Mammary epithelial cell (primary cell): ENCODE results near the gene ACVRL1.

Experiments used
- EZH2 ChIP-seq: IDR thresholded peaks from 2 replicates; pipeline ENCODE4 v1.6.1; 2012; ENCODE audit warnings: low read length, inconsistent platforms, borderline replicate concordance
- TF ChIP-seq, protein P1 (sequence below), 2 donors: IDR thresholded peaks in 1 of 2; conservative IDR thresholded peaks in 1 of 2; 2 replicates each; pipeline ENCODE4 v1.5.1; 2011 to 2012; ENCODE audit warnings: inconsistent platforms in 2 of 2, low read length in 2 of 2, mild to moderate bottlenecking in 2 of 2, control low read depth in 1 of 2, low read depth in 1 of 2; ENCODE audit not compliant: insufficient read depth in 1 of 2; ENCODE audit errors: extremely low read depth in 1 of 2

DNA sequence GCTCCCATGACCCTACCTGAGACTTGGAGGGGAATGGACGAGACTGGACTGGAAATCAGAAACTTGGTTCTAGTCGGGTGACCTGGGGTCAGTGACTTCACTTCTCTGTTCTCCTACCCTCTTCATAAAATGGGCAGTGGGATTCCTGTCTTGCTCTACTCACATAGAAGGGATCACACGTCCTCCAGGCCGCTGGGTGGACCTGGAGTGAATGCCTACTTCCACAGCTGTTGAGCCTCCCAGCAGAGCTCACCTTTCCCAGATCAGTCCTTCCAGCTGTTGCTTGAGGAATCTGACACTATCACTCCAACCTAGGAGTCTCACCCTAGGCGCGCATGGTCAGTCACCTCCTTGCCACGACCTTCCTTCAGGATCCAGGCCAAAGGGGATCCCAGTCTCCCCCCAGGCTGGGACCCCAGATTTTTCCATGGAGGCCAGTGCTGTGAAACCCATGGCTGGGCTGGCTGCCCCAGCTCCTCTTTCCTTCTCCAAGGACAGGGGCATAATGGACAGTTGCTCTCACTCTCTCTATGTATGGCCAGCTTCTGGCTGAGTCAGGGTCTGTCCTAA, 637 bp downstream of the ACVRL1 start:
- TF ChIP-seq, protein P1, sequence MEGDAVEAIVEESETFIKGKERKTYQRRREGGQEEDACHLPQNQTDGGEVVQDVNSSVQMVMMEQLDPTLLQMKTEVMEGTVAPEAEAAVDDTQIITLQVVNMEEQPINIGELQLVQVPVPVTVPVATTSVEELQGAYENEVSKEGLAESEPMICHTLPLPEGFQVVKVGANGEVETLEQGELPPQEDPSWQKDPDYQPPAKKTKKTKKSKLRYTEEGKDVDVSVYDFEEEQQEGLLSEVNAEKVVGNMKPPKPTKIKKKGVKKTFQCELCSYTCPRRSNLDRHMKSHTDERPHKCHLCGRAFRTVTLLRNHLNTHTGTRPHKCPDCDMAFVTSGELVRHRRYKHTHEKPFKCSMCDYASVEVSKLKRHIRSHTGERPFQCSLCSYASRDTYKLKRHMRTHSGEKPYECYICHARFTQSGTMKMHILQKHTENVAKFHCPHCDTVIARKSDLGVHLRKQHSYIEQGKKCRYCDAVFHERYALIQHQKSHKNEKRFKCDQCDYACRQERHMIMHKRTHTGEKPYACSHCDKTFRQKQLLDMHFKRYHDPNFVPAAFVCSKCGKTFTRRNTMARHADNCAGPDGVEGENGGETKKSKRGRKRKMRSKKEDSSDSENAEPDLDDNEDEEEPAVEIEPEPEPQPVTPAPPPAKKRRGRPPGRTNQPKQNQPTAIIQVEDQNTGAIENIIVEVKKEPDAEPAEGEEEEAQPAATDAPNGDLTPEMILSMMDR (conservative IDR thresholded peaks at IDR 0.05 in 1 of 2, IDR thresholded peaks at IDR 0.05 in 1 of 2; ENCODE audit: extremely low read depth in 1 of 2, insufficient read depth in 1 of 2, low read depth in 1 of 2, low read length in 2 of 2), result no peak
- peak; percentile 46 for TF ChIP-seq EZH2
